ENCODE measurements around the gene TUBG2.

- TF ChIP-seq EZH2 (IDR thresholded peaks at IDR 0.05) (no peak), POLR2AphosphoS5 (IDR thresholded peaks at IDR 0.05; ENCODE audit: borderline replicate concordance, low read depth, low read length) (no peak), FOXP2 (optimal IDR thresholded peaks at IDR 0.05; ENCODE audit: control extremely low read depth, extremely low read length, insufficient read depth) (no peak)
These were observed 26.1 kb upstream of the TUBG2 start for GRCh38 chr17:42632949-42633444.

Measured in SK-N-MC (cell line).